Vagina (tissue), 2 donors: ENCODE results near the gene SEMG1. TPM values are rescaled to one million over a fixed set of nuclear protein-coding genes. Genes with fewer than 3 reads are reported as not detected.

Experiments
- DNase-seq, 2 donors: peaks; one replicate each; pipeline ENCODE4 v3.0.0-alpha.2; 2017; ENCODE audit errors: extremely low spot score in 2 of 2
- H3K27ac ChIP-seq: fragments of 200-600 bp; sonication (generic); one replicate; pipeline ENCODE4 v1.5.1; 2019
- H3K27me3 ChIP-seq: fragments of 200-600 bp; sonication (generic); one replicate; pipeline ENCODE4 v1.5.1; 2019
- H3K36me3 ChIP-seq, 2 donors: fragments of 200-600 bp; sonication (generic); one replicate each; pipeline ENCODE4 v1.5.1; 2017 to 2019
- H3K4me1 ChIP-seq: fragments of 200-600 bp; sonication (generic); one replicate; pipeline ENCODE4 v1.5.1; 2019
- H3K4me3 ChIP-seq, 2 donors: fragments of 200-600 bp; sonication (generic); 1 replicate in 1 of 2; 2 replicates in 1 of 2; pipeline ENCODE4 v1.5.1; 2016 to 2019
- H3K9me3 ChIP-seq: fragments of 200-600 bp; sonication (generic); one replicate; pipeline ENCODE4 v1.5.1; 2019
- POLR2A ChIP-seq, 2 donors: fragments of 450-650 bp; IDR thresholded peaks; one replicate each; pipeline ENCODE4 v1.6.1; 2017; ENCODE audit warnings: antibody characterized with exemption in 2 of 2, mild to moderate bottlenecking in 2 of 2, moderate library complexity in 2 of 2
- POLR2AphosphoS5 ChIP-seq, 2 donors: sonication (generic); formaldehyde crosslinking; IDR thresholded peaks; one replicate each; pipeline ENCODE4 v1.9.0; 2017; ENCODE audit warnings: antibody characterized with exemption in 2 of 2, mild to moderate bottlenecking in 2 of 2, low read depth in 1 of 2; ENCODE audit not compliant: insufficient read depth in 1 of 2
- intact Hi-C: fragments of 100-400 bp; cut with DNase I; formaldehyde crosslinking; loops from one replicate; pipeline ENCODE4 v1.15.1; 2023
- total RNA-seq: library from RNA; depleted of rRNA; stranded (reverse); fragments of >200 nt; gene quantifications from one replicate; pipeline ENCODE4 v1.2.3, GENCODE V29; 2016
- TF ChIP-seq, protein P1 (sequence below), 3 experiments: fragments of 450-650 bp in 2 of 3; fragments of 200-600 bp in 1 of 3; sonication (generic) in 1 of 3; IDR thresholded peaks; one replicate each; pipeline ENCODE4 v1.5.1; 2017 to 2019; ENCODE audit warnings: antibody characterized with exemption in 3 of 3, mild to moderate bottlenecking in 2 of 3, moderate library complexity in 2 of 3

The SEMG1 gene
- total RNA-seq, 1 donor from 2014 or later, result not detected

DNA sequence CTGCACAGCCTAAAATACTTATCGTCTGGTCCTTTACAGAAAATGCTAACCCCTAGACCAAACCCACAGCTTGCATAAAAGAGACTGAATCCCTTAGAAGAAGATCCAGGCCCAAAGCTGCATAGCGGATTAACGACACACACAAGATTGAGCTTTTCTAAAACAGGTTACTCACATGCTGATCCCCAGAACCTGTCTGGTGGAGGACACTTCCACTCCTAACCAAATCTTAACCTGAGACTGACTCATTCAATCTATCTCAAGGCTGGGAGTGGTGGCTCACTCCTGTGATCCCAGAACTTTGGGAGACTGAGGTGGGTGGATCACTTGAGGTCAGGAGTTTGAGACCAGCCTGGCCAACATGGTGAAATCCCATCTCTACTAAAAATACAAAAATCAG lies 50.3 kb downstream of the SEMG1 start:
- no peak for DNase-seq
- Histone ChIP-seq H3K36me3 (no peaks in the 10 kb centered on the region), H3K4me3 (no peak overlapping the region), H3K9me3 (no peaks in the 10 kb centered on the region), H3K27ac (no peak overlapping the region), H3K27me3 (no peaks in the 10 kb centered on the region), H3K4me1 (peaks cover 18% of the 10 kb centered on the region)
- intact Hi-C loops, result no loop called here
- TF ChIP-seq POLR2A (IDR thresholded peaks at IDR 0.05) (no peak), POLR2AphosphoS5 (IDR thresholded peaks at IDR 0.05; ENCODE audit: insufficient read depth in 1 of 2, low read depth in 1 of 2) (no peak)
- TF ChIP-seq, protein P1, sequence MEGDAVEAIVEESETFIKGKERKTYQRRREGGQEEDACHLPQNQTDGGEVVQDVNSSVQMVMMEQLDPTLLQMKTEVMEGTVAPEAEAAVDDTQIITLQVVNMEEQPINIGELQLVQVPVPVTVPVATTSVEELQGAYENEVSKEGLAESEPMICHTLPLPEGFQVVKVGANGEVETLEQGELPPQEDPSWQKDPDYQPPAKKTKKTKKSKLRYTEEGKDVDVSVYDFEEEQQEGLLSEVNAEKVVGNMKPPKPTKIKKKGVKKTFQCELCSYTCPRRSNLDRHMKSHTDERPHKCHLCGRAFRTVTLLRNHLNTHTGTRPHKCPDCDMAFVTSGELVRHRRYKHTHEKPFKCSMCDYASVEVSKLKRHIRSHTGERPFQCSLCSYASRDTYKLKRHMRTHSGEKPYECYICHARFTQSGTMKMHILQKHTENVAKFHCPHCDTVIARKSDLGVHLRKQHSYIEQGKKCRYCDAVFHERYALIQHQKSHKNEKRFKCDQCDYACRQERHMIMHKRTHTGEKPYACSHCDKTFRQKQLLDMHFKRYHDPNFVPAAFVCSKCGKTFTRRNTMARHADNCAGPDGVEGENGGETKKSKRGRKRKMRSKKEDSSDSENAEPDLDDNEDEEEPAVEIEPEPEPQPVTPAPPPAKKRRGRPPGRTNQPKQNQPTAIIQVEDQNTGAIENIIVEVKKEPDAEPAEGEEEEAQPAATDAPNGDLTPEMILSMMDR (IDR thresholded peaks at IDR 0.05), result no peak

GRCh38 chr20:45257711-45258110 lies 50.9 kb downstream of the SEMG1 start:
- Histone ChIP-seq H3K9me3 (no peaks in the 10 kb centered on the region), H3K4me3 (no peak overlapping the region), H3K36me3 (no peaks in the 10 kb centered on the region), H3K27ac (no peak overlapping the region), H3K27me3 (no peaks in the 10 kb centered on the region), H3K4me1 (peaks cover 18% of the 10 kb centered on the region)
- DNase-seq, result no peak
- TF ChIP-seq, protein P1 (IDR thresholded peaks at IDR 0.05), result no peak
- TF ChIP-seq POLR2AphosphoS5 (IDR thresholded peaks at IDR 0.05; ENCODE audit: insufficient read depth in 1 of 2, low read depth in 1 of 2) (no peak), POLR2A (IDR thresholded peaks at IDR 0.05) (no peak)
- intact Hi-C loops, result no loop called here

GRCh38 chr20:45258259-45258658 lies 51.4 kb downstream of the SEMG1 start:
- H3K27ac ChIP-seq, result no peak overlapping the region
- H3K36me3 ChIP-seq, result no peaks in the 10 kb centered on the region
- TF ChIP-seq POLR2AphosphoS5 (IDR thresholded peaks at IDR 0.05; ENCODE audit: insufficient read depth in 1 of 2, low read depth in 1 of 2) (no peak), POLR2A (IDR thresholded peaks at IDR 0.05) (no peak)
- TF ChIP-seq, protein P1 (IDR thresholded peaks at IDR 0.05), result no peak
- peaks cover 18% of the 10 kb centered on the region for H3K4me1 ChIP-seq
- H3K27me3 ChIP-seq, result no peaks in the 10 kb centered on the region
- no peak for DNase-seq
- H3K9me3 ChIP-seq, result no peaks in the 10 kb centered on the region
- no peak overlapping the region for H3K4me3 ChIP-seq
- intact Hi-C loops, result no loop called here

DNA sequence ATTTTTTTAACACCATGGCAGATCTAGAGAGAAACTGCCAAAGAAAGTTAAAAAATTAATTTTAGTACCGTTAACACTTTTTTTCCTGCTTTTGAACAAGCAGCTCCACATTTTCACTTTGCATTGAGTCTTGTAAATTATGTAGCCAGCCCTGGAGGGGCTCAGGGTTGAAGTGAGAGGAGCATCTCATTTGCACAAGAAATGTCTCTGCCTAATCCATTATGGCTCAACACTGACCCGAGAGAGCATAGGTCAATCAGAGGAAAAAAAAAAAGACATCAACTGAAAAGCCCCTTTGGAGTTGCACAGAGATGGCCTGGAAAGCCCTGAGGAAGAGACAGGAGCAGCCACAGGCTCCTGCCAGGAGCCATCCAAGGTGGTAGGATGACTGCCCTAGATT lies 51.8 kb downstream of the SEMG1 start:
- DNase-seq, result no peak
- TF ChIP-seq, protein P1 (IDR thresholded peaks at IDR 0.05), result no peak
- TF ChIP-seq POLR2AphosphoS5 (IDR thresholded peaks at IDR 0.05; ENCODE audit: insufficient read depth in 1 of 2, low read depth in 1 of 2), result no peak
- no peak for TF ChIP-seq POLR2A (IDR thresholded peaks at IDR 0.05)
- intact Hi-C loops, result no loop called here
- Histone ChIP-seq H3K27ac (no peak overlapping the region), H3K36me3 (no peaks in the 10 kb centered on the region), H3K9me3 (no peaks in the 10 kb centered on the region), H3K4me3 (no peak overlapping the region), H3K4me1 (peaks cover 18% of the 10 kb centered on the region), H3K27me3 (no peaks in the 10 kb centered on the region)

Other genes starting within 250 kb of the SEMG1 start
- 16.2 TPM for gene TOMM34, start 246.6 kb upstream of the SEMG1 start, total RNA-seq
- 25.8 TPM for gene STK4, start 240.5 kb upstream of the SEMG1 start, total RNA-seq
- not detected for gene KCNS1, start 105.9 kb upstream of the SEMG1 start, total RNA-seq
- 6.1 TPM for gene WFDC5, start 91.9 kb upstream of the SEMG1 start, total RNA-seq
- gene WFDC12, start 82.6 kb upstream of the SEMG1 start, total RNA-seq, result 4.4 TPM
- gene PI3, start 32.1 kb upstream of the SEMG1 start, total RNA-seq, result 234 TPM
- not detected for gene SEMG2, start 14.3 kb downstream of the SEMG1 start, total RNA-seq
- 431 TPM for gene SLPI, start 47.5 kb downstream of the SEMG1 start, total RNA-seq
- gene RBPJL, start 99.8 kb downstream of the SEMG1 start, total RNA-seq, result not detected
- gene MATN4, start 101.3 kb downstream of the SEMG1 start, total RNA-seq, result not detected
- gene SDC4, start 141.4 kb downstream of the SEMG1 start, total RNA-seq, result 62.6 TPM
- gene SYS1, start 156.1 kb downstream of the SEMG1 start, total RNA-seq, result 44.9 TPM
- not detected for gene TP53TG5, start 171.3 kb downstream of the SEMG1 start, total RNA-seq
- gene DBNDD2, start 201.3 kb downstream of the SEMG1 start, total RNA-seq, result 57.0 TPM
- 81.0 TPM for gene PIGT, start 209.1 kb downstream of the SEMG1 start, total RNA-seq